Adipocyte (in vitro differentiated cells): Measurements from ENCODE around the gene PEX14.

Experiments
- DNase-seq: peaks from one replicate; pipeline ENCODE4 v3.0.0-alpha.2; 2015; ENCODE audit warnings: low read depth
- H3K27me3 ChIP-seq: replicated peaks from 2 replicates; pipeline ENCODE4 v1.7.0; 2013; ENCODE audit warnings: mild to moderate bottlenecking, low read length, moderate library complexity; ENCODE audit not compliant: control insufficient read depth, insufficient read depth
- H3K36me3 ChIP-seq: 2 replicates; pipeline ENCODE4 v1.7.0; 2013; ENCODE audit warnings: low read length, mild to moderate bottlenecking, moderate library complexity; ENCODE audit not compliant: control insufficient read depth, insufficient read depth, severe bottlenecking
- H3K4me1 ChIP-seq: 2 replicates; pipeline ENCODE4 v1.7.0; 2013; ENCODE audit warnings: mild to moderate bottlenecking, low read length, moderate library complexity; ENCODE audit not compliant: control insufficient read depth, insufficient read depth
- H3K4me3 ChIP-seq: 2 replicates; pipeline ENCODE4 v1.7.0; 2013; ENCODE audit warnings: mild to moderate bottlenecking, low read length, moderate library complexity
- H3K9ac ChIP-seq: 2 replicates; pipeline ENCODE4 v1.7.0; 2013; ENCODE audit warnings: mild to moderate bottlenecking, low read length, moderate library complexity
- H3K9me3 ChIP-seq: 2 replicates; pipeline ENCODE4 v1.7.0; 2013; ENCODE audit warnings: mild to moderate bottlenecking, low read length, moderate library complexity; ENCODE audit not compliant: control insufficient read depth

The PEX14 gene

DNA sequence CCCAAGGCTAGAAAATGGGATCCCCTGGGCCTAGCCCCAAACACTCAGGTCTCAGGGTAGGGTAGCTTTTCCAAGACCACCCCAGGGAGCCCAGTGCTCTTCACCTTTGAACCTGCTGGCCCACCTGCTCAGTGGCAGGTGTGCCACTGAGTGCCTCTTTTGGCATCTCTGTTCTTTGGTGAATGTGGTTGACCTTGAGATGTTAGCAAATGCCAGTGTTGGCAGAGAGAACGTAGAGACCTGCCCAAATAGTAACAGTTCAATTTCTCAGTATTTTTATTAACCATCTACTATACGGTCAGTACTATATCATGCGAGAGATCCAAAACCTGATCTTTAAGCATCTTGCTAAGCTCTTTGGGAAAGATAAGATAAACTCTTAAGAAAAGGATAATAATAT, 128.2 kb downstream of the PEX14 start:
- H3K9me3 ChIP-seq = no peaks in the 10 kb centered on the region
- no peak overlapping the region for H3K9ac ChIP-seq
- no peaks in the 10 kb centered on the region for H3K27me3 ChIP-seq
- H3K4me3 ChIP-seq = no peak overlapping the region
- H3K36me3 ChIP-seq = no peaks in the 10 kb centered on the region
- DNase-seq = no peak
- peaks cover 12% of the 10 kb centered on the region for H3K4me1 ChIP-seq

DNA sequence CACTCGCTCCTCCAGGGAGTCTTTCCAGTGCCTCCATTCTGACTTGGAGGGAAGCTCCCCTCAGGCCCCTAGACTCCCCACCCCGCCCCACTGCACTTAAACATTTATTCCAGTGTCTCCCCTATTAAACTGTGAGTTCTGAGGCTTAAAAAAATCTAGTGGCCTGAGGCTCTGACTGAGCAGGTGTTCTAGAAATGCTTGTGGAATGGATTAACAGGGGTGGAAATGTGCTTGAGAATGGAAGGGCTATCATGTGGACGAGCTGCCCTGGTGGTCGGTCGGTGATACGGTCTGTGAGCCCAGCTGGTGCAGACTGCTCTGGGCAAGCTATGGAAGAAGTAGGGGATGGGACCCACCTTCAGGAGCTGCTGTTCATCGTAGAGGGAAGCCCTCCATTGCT, 130.2 kb downstream of the PEX14 start:
- Histone ChIP-seq H3K9me3 (no peaks in the 10 kb centered on the region), H3K4me3 (no peak overlapping the region), H3K27me3 (no peaks in the 10 kb centered on the region), H3K36me3 (no peaks in the 10 kb centered on the region), H3K4me1 (no peaks in the 10 kb centered on the region), H3K9ac (no peak overlapping the region)
- no peak for DNase-seq

DNA sequence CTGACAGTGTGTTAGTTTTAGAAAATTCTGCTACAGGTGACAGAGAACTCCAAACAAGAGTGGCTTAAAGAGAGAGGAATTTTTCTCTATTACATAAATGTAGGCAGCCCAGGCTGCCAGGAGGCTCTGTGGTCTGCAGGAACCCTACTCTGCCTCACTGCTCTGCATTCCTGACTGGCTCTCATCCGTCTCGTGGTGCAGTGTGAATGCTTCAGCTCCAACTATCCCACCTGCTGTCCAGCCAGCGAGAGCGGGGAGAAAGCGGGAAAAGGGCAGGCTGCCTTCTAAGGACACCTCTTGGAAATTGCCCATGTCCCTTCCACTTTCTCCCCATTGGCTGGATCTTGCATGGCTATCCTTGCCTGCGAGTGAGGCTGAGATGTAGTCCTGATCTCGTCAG, 131.3 kb downstream of the PEX14 start:
- no peak overlapping the region for H3K4me3 ChIP-seq
- no peak for DNase-seq
- H3K9ac ChIP-seq = no peak overlapping the region
- H3K36me3 ChIP-seq = no peaks in the 10 kb centered on the region
- no peaks in the 10 kb centered on the region for H3K9me3 ChIP-seq
- H3K27me3 ChIP-seq = no peaks in the 10 kb centered on the region
- no peaks in the 10 kb centered on the region for H3K4me1 ChIP-seq

DNA sequence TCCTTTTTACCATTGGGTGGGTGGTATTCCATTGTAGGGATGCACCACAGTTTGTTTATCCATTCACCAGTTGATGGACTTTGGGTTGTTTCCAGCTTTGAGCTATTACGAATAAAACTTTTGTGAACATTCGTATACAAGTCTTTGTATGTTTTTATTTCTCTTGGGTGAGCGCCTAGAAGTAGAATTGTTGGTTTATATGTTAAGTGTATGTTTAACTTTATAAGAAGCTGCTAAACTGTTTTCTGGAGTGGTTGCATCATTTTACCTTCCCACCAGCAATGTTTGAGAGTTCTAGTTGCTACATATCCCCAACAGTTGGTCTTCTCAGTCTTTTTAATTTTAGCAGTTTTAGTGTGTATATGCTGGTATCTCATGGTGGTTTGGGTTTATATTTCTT, 132.5 kb downstream of the PEX14 start:
- H3K4me3 ChIP-seq = no peak overlapping the region
- no peaks in the 10 kb centered on the region for H3K9me3 ChIP-seq

DNA sequence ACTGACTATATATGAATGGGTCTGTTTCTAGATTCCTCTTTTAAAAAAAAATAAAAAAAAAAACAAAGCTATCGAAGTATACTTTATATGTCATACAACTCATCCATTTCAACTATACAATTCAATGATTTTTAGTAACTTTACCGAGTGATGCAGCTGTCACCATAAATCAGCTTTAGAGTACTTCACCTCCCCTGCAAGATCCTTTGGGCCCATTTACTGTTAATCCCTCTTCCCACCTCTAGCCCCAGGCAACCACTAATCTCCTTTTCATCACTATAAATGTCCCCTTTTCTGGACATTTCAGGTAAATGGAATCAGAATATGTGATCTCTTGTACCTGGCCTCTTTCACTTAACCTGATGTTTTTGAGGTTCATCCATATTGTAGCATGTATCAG, 133.9 kb downstream of the PEX14 start:
- Histone ChIP-seq H3K4me3 (no peak overlapping the region), H3K27me3 (no peaks in the 10 kb centered on the region), H3K9me3 (no peaks in the 10 kb centered on the region), H3K9ac (no peak overlapping the region), H3K36me3 (no peaks in the 10 kb centered on the region), H3K4me1 (peaks cover 4% of the 10 kb centered on the region)
- no peak for DNase-seq

More for the DNA sequence above, 132.5 kb downstream of the PEX14 start:
- no peak for DNase-seq
- Histone ChIP-seq H3K27me3 (no peaks in the 10 kb centered on the region), H3K4me1 (peaks cover 4% of the 10 kb centered on the region), H3K36me3 (no peaks in the 10 kb centered on the region), H3K9ac (no peak overlapping the region)

DNA sequence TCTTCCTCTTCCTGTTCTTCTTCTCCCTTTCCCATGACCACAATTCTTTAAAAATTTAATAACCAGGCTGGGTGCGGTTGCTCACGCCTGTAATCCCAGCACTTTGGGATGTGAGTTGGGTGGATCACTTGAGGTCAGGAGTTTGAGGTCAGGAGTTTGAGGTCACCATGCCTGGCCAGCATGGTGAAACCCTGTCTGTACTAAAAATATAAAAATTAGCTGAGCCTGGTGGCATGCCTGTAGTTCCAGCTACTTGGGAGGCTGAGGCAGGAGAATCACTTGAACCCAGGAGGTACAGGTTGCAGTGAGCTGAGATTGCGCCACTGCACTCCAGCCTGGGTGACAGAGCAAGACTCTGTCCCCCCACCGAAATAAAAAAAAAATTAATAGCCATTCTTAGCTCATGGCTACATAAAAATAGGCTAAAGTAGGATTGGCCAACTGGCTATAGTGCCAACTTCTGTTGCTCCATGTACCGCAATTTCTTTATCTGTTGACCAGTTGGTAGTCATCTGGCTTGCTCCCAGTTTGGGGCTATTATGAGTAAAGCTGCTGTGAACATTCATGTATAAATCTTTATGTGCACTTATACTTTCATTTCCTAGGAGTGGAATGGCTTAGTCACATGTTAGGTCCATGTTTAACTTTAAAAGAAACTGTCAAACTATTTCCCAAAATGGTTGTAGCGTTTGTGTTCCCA, 136.3 kb downstream of the PEX14 start:
- Histone ChIP-seq H3K9me3 (no peaks in the 10 kb centered on the region), H3K27me3 (no peaks in the 10 kb centered on the region), H3K9ac (no peak overlapping the region), H3K4me1 (peaks cover 4% of the 10 kb centered on the region), H3K4me3 (no peak overlapping the region), H3K36me3 (no peaks in the 10 kb centered on the region)
- no peak for DNase-seq

DNA sequence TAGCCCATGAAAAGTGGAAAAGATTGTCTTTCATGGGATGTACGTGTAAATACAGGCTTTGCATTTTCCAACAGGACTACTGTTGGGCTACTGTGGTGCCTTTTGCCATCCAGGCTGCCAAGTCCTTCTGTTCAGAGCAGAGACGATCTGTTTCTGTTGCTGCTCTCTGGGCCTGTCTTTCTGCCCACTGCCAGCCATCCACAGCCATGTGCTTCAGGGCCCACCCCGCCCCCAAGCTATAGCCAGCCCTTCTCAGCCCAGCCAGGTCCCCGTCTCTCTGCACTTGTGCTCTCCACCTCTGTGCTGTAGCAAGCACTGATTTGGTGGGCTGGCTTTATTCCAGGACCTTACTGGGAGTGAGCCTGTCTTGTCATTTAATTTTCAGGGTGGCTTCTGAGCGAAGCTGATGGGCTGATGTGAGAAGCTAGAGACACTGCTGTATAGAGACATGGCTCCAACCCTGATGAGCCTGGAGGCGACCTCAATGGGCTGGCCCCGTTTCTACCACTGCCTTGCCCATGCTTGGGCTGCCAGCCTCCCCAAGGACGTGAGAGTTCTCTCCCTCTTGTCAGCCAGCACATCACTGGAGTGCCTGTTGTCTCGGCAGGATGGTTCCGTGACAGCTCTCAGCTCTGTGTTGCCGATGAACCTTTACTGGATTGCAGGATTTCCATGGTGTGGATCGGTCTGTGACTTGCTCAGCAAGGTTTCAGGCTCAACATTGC, 137.8 kb downstream of the PEX14 start:
- H3K4me3 ChIP-seq = no peak overlapping the region
- H3K36me3 ChIP-seq = no peaks in the 10 kb centered on the region
- no peak for DNase-seq
- H3K9ac ChIP-seq = no peak overlapping the region
- no peaks in the 10 kb centered on the region for H3K9me3 ChIP-seq
- H3K27me3 ChIP-seq = no peaks in the 10 kb centered on the region
- H3K4me1 ChIP-seq = peaks cover 4% of the 10 kb centered on the region

DNA sequence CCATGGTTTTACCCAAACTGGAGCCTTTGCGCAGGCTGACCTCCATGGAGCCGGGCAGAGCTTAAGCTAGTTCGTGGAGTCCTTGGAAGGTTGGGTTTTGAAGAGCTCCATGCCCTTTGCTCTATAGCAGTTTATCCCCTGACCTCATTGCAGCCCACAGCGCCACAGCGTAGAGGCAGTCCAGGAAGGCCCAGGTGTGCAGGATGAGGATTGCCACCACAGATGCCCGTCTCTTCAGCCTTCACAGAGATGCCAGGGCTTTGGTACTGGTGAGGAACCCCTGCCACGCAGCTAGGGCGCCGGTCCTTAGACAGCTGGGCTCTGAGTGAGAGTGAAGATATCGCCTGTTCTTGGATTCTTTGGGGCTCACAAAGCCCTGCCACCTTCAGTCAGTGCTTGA, 138.6 kb downstream of the PEX14 start:
- H3K4me3 ChIP-seq = no peak overlapping the region
- H3K36me3 ChIP-seq = no peaks in the 10 kb centered on the region
- H3K27me3 ChIP-seq = no peaks in the 10 kb centered on the region
- H3K4me1 ChIP-seq = peaks cover 4% of the 10 kb centered on the region
- no peaks in the 10 kb centered on the region for H3K9me3 ChIP-seq
- DNase-seq = no peak
- H3K9ac ChIP-seq = no peak overlapping the region

DNA sequence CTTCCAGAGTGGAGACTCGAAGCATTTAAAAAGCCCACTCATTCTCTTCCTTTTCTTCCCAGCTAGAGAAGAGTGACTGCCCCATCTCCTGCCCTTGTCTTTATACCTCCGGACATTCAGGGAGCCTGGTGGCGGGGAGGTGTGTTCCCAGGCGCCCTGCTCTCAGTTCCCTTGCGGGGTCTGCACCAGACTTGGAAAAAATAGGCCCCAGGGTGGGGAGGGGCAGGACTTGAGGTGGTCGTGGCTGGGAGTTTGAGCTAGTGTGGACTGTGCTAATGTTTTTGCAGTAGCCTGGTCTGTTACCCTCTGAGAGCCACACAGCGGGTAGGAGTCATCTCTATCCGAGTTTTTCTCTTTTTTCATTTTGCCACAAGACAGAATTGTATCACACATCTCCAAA, 139.1 kb downstream of the PEX14 start:
- H3K27me3 ChIP-seq = no peaks in the 10 kb centered on the region
- H3K36me3 ChIP-seq = no peaks in the 10 kb centered on the region
- DNase-seq = no peak
- peaks cover 4% of the 10 kb centered on the region for H3K4me1 ChIP-seq
- H3K9me3 ChIP-seq = no peaks in the 10 kb centered on the region
- no peak overlapping the region for H3K9ac ChIP-seq
- no peak overlapping the region for H3K4me3 ChIP-seq

DNA sequence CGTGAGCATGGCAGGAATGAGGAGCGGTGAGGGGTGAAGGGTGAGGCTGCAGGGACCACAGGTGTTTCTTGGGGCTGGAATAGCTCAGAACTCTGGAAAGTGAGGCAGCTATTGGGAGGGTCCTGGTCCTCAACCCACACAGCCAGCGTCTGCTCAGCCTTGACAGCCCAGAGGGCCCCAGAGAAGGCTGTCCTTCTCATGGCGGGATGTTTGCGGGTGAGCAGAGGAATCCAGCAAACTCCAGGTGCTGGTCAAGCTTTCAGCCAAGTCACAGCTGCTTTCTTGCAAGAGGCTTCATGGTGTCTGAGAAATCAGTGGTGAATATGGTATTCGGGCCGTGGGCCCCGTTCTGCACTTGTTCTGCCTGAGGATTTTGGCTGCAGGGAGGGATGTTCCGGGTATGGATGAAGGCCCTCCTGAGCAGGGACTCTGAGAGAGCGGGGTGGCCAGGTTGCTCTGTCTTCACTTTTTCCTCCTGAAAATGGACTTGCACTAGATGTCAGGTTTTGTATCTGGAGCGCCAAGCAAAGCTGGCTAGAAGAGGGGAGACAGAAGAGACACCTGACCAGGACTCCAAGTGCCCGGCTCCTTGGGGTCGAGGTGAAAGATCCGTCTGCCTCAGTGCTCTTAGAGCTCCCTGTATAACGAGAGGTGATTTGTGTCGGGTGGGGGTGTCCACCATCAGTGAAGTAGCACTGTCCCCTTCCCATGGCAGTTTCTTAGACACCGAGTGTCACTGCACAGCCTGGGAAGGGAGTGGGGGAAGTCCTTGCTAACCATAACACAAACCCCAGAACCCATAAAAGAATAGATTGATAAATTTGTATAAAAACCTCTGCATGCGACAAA, 139.9 kb downstream of the PEX14 start:
- Histone ChIP-seq H3K4me3 (no peak overlapping the region), H3K36me3 (no peaks in the 10 kb centered on the region), H3K9me3 (no peaks in the 10 kb centered on the region), H3K27me3 (no peaks in the 10 kb centered on the region), H3K9ac (no peak overlapping the region), H3K4me1 (peaks cover 4% of the 10 kb centered on the region)
- DNase-seq = no peak

DNA sequence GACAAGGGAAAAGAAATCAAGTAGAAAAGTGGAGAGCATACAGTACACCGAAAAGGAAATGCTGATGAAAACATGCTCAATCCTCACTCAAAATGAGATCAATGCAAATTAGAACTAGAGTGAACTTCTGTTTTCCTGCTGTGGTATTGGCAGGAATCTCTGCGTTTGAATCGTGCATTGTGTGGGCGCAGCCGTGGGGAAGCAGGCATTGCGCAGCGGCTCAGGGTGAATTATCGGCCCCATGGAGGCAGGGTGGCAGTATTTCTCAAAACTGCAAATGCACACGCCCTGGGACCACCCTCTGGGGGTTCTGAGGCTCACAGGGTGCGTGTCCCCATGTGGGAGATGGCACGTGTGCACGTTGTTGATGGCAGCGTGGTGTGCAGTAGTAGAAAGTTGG, 140.6 kb downstream of the PEX14 start:
- Histone ChIP-seq H3K9me3 (no peaks in the 10 kb centered on the region), H3K4me1 (peaks cover 4% of the 10 kb centered on the region), H3K27me3 (no peaks in the 10 kb centered on the region), H3K9ac (no peak overlapping the region), H3K36me3 (no peaks in the 10 kb centered on the region), H3K4me3 (no peak overlapping the region)
- DNase-seq = no peak
